Measurements from ENCODE around the gene TTLL7. TPM values are rescaled to one million over a fixed set of nuclear protein-coding genes. Genes with fewer than 3 reads are reported as not detected.

Gene TTLL7
- polyA plus RNA-seq, 1 donor from 2014 or later: 88.1 TPM

DNA sequence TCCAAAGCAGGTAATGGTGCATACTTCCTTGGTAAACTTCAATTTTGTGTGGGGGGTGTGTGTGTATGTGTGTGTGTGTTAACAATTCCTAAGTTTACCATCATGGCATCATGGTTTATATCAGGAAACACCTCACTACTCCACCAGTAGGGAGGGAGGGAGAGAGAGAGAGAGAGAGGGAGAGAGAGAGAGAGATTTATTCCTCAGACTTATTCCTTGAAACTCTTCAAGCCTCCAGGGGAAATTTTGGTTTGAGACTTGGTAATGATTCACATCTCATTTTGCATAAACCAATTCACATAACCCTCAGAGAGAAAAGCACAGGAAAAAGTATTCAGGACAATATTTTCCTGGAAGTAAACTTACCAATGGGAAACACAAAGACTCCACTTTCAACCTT is 115.0 kb downstream of the TTLL7 start:
- Histone ChIP-seq H3K4me3 (ENCODE audit: low read length) (no peak overlapping the region), H3K27me3 (ENCODE audit: insufficient read depth, low read depth, low read length) (no peaks in the 10 kb centered on the region), H3K4me2 (ENCODE audit: low read length) (no peak overlapping the region), H3F3A (ENCODE audit: insufficient read depth, low read length, poor library complexity, severe bottlenecking) (no peaks in the 10 kb centered on the region), H3K79me2 (replicated peaks; ENCODE audit: insufficient read depth, low read length) (no peaks in the 10 kb centered on the region), H3K27ac (ENCODE audit: low read length) (peak overlapping the region; percentile 81), H2AFZ (ENCODE audit: low read depth, low read length) (no peak overlapping the region), H3K9me2 (ENCODE audit: insufficient read depth, low read length) (no peaks in the 10 kb centered on the region), H4K20me1 (ENCODE audit: insufficient read depth) (no peaks in the 10 kb centered on the region), H3K36me3 (ENCODE audit: insufficient read depth, low read length) (peaks cover 8% of the 10 kb centered on the region), H3K9me3 (ENCODE audit: low read length) (no peaks in the 10 kb centered on the region), H3K9ac (ENCODE audit: low read length) (no peak overlapping the region)
- TF ChIP-seq EZH2 (IDR thresholded peaks at IDR 0.05; ENCODE audit: borderline replicate concordance, insufficient read depth, low read length, poor library complexity, severe bottlenecking) (no peak), RAD21 (conservative IDR thresholded peaks at IDR 0.05) (no peak), TAF1 (IDR thresholded peaks at IDR 0.05; ENCODE audit: low read depth) (no peak), POLR2AphosphoS5 (IDR thresholded peaks at IDR 0.05) (no peak), SMC3 (conservative IDR thresholded peaks at IDR 0.05; ENCODE audit: poor library complexity) (no peak), MXI1 (conservative IDR thresholded peaks at IDR 0.05; ENCODE audit: poor library complexity, severe bottlenecking) (no peak), EP300 (conservative IDR thresholded peaks at IDR 0.05; ENCODE audit: poor library complexity, severe bottlenecking) (no peak)
- TF ChIP-seq, protein P1, sequence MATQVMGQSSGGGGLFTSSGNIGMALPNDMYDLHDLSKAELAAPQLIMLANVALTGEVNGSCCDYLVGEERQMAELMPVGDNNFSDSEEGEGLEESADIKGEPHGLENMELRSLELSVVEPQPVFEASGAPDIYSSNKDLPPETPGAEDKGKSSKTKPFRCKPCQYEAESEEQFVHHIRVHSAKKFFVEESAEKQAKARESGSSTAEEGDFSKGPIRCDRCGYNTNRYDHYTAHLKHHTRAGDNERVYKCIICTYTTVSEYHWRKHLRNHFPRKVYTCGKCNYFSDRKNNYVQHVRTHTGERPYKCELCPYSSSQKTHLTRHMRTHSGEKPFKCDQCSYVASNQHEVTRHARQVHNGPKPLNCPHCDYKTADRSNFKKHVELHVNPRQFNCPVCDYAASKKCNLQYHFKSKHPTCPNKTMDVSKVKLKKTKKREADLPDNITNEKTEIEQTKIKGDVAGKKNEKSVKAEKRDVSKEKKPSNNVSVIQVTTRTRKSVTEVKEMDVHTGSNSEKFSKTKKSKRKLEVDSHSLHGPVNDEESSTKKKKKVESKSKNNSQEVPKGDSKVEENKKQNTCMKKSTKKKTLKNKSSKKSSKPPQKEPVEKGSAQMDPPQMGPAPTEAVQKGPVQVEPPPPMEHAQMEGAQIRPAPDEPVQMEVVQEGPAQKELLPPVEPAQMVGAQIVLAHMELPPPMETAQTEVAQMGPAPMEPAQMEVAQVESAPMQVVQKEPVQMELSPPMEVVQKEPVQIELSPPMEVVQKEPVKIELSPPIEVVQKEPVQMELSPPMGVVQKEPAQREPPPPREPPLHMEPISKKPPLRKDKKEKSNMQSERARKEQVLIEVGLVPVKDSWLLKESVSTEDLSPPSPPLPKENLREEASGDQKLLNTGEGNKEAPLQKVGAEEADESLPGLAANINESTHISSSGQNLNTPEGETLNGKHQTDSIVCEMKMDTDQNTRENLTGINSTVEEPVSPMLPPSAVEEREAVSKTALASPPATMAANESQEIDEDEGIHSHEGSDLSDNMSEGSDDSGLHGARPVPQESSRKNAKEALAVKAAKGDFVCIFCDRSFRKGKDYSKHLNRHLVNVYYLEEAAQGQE (IDR thresholded peaks at IDR 0.05; ENCODE audit: borderline replicate concordance): no peak
- TF ChIP-seq, protein P2, sequence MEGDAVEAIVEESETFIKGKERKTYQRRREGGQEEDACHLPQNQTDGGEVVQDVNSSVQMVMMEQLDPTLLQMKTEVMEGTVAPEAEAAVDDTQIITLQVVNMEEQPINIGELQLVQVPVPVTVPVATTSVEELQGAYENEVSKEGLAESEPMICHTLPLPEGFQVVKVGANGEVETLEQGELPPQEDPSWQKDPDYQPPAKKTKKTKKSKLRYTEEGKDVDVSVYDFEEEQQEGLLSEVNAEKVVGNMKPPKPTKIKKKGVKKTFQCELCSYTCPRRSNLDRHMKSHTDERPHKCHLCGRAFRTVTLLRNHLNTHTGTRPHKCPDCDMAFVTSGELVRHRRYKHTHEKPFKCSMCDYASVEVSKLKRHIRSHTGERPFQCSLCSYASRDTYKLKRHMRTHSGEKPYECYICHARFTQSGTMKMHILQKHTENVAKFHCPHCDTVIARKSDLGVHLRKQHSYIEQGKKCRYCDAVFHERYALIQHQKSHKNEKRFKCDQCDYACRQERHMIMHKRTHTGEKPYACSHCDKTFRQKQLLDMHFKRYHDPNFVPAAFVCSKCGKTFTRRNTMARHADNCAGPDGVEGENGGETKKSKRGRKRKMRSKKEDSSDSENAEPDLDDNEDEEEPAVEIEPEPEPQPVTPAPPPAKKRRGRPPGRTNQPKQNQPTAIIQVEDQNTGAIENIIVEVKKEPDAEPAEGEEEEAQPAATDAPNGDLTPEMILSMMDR (IDR thresholded peaks at IDR 0.05; ENCODE audit: poor library complexity, severe bottlenecking): no peak

DNA sequence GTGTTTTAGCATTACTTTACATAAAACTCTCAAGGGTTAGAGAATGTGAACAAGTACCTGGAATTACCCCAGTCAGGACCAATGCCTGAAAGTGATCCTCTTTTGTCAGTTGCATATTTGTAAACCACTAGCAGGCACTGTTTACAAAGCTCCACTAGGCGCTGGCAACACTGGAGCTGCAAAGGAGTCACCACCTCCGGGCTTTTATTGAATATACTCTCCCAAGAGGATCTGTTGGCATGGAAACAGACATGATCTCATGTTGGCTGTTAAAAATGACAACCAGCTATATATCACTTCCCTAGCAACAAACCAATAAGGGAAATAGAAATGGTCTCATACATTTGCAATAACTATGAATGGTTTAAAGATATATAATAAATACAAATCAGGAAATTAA is 116.0 kb downstream of the TTLL7 start:
- Histone ChIP-seq H3K9me2 (ENCODE audit: insufficient read depth, low read length) (no peaks in the 10 kb centered on the region), H3K79me2 (replicated peaks; ENCODE audit: insufficient read depth, low read length) (no peaks in the 10 kb centered on the region), H2AFZ (ENCODE audit: low read depth, low read length) (no peak overlapping the region), H3K27ac (ENCODE audit: low read length) (peak overlapping the region; percentile 81), H4K20me1 (ENCODE audit: insufficient read depth) (no peaks in the 10 kb centered on the region), H3K9ac (ENCODE audit: low read length) (no peak overlapping the region), H3K27me3 (ENCODE audit: insufficient read depth, low read depth, low read length) (no peaks in the 10 kb centered on the region), H3K9me3 (ENCODE audit: low read length) (no peaks in the 10 kb centered on the region), H3K4me3 (ENCODE audit: low read length) (no peak overlapping the region), H3K4me2 (ENCODE audit: low read length) (peak overlapping the region; percentile 16), H3K36me3 (ENCODE audit: insufficient read depth, low read length) (peaks cover 8% of the 10 kb centered on the region), H3F3A (ENCODE audit: insufficient read depth, low read length, poor library complexity, severe bottlenecking) (no peaks in the 10 kb centered on the region)
- TF ChIP-seq MXI1 (conservative IDR thresholded peaks at IDR 0.05; ENCODE audit: poor library complexity, severe bottlenecking): no peak
- TF ChIP-seq, protein P2 (IDR thresholded peaks at IDR 0.05; ENCODE audit: poor library complexity, severe bottlenecking): peak; percentile 81
- peak; percentile 76 for TF ChIP-seq POLR2AphosphoS5 (IDR thresholded peaks at IDR 0.05)
- peak; percentile 88 for TF ChIP-seq EP300 (conservative IDR thresholded peaks at IDR 0.05; ENCODE audit: poor library complexity, severe bottlenecking)
- peak; percentile 67 for TF ChIP-seq RAD21 (conservative IDR thresholded peaks at IDR 0.05)
- peak; percentile 64 for TF ChIP-seq SMC3 (conservative IDR thresholded peaks at IDR 0.05; ENCODE audit: poor library complexity)
